NCI-H2171 (cell line): ENCODE results near the gene DHRS3.

Source experiments
- DNase-seq: peaks from one replicate; lab custom pipeline; 2025; lab: John Stamatoyannopoulos, UW

Gene DHRS3

GRCh38 chr1:12596007-12596821, 21.8 kb downstream of the DHRS3 start:
- no peak for DNase-seq

- DNase-seq: no peak
These were observed 22.3 kb downstream of the DHRS3 start for GRCh38 chr1:12595757-12596006.

DNA sequence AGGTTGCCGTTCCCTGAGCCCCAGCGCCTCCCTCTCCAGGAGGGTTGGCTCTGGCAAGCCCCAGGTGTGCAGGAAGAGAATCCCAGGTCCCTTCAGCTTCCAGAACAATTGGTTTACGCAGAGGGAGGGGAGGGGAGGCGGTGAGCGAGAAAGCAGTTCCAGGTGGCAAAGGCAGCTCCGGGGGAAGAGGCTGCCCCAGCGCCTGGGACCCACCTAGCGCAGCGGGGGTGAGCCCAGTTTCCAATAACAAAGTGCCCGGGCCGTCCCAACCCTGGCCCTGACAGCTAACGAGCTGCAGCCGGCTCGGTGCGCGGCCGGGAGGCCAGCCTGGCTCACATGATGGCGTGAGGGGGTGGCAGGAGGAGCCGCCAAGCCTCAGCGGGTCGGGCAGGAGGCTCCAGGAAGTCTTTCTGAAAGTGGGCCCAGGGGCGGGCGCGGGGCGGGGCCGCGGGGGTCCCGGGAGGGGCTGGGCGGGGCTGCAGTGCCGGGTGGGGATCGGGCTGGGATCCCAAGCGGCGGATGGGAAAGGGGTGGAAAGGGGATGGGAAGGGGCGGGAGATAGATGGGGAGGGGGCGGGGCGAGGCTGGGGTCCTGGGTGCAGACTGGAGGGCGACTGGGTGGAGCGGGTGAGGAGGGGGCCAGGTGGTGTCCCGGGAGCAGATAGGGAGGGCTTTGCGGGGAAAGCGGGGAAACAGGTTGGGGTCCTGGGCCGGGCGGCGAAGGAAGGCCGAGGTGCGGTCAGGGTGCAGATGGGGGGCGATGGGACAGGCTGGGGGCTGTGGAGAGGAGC, 22.8 kb downstream of the DHRS3 start:
- peak; percentile 68 for DNase-seq

DNA sequence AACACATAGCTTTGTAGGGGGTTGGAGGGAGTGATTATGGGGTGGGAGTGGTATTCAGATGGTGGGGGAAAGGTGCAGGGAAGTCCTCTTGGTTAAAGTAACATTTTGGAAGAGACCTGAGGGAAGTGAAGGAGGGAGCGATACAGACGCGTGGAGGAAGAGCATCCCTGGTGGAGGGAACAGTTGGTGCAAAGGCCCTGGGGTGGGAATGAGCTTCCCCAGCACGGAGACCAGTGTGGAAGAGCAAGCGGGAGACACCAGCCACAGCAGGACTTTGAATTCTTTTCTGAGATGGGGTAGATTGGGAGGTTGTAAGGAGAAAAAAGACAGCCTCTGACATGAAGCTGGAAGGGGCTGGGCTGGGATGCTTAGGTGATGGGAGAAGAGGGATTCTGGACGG, 23.5 kb downstream of the DHRS3 start:
- DNase-seq: no peak

GRCh38 chr1:12593621-12594066, 24.4 kb downstream of the DHRS3 start:
- DNase-seq: no peak

- DNase-seq: no peak
These were observed 25.5 kb downstream of the DHRS3 start for GRCh38 chr1:12592496-12592895.

DNA sequence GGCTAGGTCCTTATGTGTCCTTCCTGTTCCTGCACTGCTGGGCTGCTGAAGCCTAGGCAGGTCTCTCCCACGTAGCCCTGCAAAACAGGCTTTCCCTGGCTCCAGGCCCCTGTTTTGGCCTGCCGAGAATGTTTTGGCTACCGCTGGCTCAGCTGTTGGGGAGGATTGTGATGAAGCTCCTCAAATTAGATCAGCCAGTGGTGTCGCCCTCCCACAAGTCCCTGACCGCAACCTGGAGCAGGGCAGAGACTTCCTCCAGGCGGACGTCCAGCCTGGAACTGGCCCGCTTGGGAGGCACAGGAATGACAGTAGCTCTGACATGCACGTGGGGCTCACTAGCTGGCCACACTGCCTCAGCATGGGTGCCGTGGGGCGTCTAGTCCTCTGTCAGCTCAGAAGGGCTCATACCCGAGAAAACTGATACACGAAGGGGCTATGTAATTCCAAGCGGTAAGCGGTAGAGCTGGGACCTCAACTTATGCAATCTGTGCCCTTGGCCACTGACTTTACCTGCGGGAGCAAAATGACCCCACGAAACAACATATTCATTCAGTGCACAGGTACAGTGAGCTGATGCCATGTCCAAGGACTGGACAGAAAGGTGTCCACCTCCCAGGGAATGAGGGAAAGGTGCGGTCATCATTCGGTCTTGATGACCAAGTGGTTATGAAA, 26.6 kb downstream of the DHRS3 start:
- no peak for DNase-seq

DNA sequence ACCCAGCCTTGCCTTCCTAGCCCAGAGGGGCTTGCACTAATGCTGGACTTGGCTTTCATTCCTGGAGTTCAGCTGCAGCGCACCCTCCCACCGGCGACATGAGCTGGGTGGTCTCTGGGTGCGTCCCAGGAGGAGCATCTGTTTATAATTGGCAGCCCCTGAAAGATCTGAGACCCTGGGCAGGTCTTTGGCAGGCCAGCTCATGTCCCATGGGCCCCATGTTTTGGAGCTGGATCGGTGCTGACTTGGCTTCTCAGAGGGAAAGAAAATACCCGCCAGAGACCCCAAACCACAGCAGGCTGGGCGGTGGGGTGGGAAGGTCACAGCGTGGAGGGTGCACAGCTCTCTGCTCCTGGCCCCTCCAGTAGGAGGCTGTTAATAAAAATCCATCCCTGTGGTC, 29.3 kb downstream of the DHRS3 start:
- DNase-seq: no peak

DNA sequence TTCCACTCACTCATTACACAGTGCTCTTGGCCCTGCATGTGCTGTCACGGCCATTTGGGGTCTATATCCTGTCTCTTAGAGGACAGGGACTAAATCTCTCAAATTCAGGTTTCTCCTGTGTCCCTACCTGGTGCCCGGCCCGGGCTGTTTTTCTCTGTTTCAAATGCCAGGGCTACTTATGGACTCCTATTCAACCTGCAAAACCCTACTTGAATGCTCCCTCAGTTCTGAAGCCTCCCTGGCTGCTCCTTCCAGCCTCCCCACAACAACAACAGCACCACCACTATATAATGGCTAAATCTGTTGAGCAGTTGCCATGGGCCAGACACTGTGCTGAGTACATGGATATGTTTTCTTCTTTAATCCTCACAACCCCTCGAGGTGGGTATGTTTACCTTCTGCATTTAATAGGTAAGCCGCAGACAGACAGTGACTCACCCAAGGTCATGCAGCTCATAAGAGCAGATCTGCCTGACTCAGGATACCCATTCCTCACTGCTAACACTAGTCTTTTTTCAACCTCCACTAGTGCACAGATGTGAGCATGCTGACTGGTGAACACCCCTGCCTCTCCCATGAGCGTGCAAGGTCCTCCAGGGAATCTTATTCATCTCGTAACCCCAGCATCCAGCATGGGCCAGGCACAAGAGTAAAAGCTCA, 29.9 kb downstream of the DHRS3 start:
- DNase-seq: no peak

DNA sequence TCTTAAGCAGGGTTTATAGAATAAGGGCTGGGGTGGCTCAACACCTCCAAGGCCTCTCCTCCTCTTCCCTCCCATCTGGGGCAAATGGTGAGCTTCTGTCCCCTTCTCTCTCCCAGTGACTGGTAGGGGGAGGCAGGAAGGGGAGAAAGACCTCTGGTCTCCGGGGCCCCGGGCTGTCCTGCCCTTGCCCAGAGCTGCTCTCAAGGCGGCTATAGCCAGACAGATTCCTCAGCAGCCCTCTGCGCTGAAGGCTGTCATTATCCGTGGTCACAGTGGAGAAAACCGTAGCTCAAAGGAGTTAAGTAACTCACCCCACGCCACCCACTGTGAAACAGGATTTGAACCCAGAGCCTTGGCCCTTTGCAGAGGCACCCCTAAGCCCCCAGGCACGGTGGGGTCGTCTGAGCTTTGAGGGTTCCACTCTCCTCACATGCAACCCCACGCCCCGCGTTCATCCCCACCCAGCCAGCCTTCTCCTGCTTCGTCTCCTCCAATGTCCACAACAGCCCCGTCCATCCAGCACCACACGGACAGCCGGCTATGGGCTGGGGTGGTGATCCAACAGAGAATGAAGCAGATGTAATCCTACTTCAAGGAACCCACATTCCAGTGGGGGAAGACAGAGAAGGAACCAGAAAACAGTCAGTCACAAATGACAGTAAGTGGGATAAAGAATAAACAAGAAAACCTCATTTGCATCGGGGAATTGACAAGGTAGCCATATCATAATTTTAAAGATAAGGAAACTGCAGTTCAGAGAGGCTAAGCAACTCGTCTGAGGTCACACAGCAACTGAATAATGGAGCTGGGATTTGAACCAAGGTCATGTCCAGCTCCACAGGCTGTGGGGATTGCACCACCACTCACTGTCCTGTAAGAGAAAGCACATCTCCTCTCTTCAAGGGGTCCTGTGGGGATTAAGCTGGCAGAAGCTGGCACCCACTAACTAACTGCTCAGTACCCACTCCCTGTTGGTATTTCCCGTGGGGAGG, 31.8 kb downstream of the DHRS3 start:
- no peak for DNase-seq

GRCh38 chr1:12585536-12585935, 32.5 kb downstream of the DHRS3 start:
- DNase-seq: no peak

DNA sequence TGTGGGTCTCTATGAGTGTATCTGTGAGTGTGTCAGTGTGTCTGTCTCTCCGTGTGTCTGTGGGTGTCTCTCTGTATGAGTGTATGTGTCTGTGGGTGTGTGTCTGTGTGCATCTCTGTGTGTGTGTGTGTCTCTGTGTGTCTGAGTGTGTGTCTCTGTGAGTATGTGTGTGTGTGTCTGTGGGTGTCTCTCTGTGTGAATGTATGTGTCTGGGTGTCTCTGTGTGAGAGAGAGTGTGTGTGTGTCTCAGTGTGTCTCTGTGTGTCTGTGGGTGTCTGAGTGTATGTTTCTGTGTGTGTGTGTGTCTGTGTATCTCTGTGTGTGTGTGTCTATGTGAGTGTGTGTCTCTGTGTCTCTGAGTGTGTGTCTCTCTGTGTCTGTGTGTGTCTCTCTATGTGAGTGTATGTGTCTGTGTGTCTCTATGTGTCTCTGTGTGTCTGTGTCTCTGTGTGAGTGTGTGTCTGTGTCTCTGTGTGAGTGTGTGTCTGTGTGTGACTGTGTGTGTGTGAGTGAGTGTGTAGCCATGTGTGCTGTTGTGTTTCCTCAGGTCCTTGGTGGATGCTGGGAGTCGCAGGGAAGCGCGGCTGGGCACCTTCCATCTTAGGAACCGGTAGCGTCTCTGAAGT, 33.0 kb downstream of the DHRS3 start:
- no peak for DNase-seq

- no peak for DNase-seq
These were observed 34.5 kb downstream of the DHRS3 start for GRCh38 chr1:12583484-12583883.

GRCh38 chr1:12582649-12583048, 35.4 kb downstream of the DHRS3 start:
- no peak for DNase-seq

DNA sequence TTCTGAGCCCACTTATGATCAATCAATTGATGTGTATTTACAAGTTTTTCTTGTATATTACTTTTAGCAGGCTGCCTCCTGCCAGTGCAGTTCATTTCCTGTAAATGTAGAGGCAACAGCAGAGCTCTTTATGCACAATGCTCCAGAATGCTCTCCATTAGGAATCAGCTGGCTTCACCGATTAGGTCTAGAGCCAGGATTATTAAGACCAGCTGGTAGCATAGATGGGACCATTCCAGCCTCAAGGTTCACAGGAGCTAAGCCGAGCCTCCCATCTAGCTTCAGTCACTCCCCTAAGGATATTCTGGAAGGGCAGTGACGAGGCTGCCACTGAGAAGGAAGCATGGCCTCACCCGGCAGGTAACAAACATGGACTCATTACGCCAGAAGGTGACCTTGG, 36.8 kb downstream of the DHRS3 start:
- no peak for DNase-seq

DNA sequence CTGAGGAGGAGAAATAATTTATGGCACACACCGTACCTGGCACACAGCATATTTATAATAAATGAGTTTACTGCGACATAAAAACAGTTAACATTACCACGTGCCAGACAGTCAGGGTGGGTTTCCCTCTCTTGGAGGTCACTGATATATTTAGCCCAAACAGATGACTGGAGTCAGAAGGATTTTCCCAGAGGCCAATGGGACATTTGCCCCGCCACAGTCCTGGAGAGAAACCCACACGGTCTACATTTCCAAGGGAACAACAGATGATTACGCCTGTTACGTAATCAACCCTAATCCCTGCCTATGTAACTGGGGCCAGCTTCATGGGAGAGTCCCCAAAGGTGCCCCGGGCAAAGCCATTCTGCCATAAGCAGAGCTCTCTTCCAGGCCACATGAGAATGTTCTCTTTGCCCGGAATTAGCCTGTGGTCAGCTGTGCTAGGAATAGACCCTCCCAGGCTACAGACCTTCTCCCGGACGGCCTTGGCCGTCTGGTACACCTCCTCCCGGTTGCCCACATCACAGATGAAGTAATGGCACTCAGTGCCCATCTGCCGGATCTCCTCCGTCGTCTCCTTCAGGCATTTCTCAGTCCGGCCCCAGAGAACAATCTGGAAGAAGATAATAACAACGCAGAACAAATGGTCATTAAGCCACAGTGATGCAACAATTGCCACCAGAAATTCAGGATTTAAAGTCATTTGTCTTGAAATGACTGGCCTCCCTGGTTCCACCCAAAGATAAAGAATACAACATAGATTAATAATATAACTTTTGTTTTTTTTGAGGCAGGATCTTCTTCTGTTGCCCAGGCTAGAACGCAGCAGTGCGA, 37.7 kb downstream of the DHRS3 start:
- DNase-seq: no peak

GRCh38 chr1:12578860-12579422, 39.1 kb downstream of the DHRS3 start:
- no peak for DNase-seq

DNA sequence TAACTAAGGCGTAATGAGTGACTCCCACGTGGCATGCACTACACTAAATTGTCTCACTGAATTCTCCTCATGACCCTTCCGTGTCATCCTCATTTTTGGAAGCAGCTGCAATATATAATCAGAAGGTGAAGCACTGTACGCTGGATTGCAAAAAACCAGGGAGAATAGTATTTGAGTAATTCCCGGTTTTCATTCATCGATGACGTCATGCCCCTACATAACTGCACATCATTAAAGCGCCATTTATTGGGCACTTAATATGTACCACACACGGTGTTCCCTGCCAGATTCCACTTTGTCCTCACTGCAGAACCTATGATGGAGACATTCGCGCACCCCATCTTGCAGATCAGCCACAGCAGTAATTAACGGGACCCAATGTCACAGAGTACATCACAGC, 41.0 kb downstream of the DHRS3 start:
- no peak for DNase-seq

DNA sequence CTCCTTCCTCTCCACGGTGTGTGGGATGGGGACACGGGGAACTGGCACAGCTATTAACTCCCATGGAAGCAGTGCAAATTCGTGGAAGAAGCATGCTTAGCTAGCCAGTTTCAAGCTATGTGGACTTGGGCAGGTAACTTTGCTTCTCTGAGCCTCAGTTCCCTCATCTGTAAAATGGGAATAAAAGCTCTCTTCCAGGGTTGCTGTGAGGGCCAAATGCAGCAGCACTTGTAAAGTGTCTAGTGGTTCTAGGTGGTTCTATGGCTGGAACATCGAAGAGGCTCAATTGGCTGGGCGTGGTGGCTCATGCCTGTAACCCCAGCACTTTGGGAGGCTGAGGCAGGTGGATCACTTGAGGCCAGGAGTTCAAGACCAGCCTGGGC, 43.3 kb downstream of the DHRS3 start:
- DNase-seq: no peak
